Progenitor cell of endocrine pancreas (in vitro differentiated cells): ENCODE results near the gene RAPGEF4. TPM values are rescaled to one million over a fixed set of nuclear protein-coding genes. Genes with fewer than 3 reads are reported as not detected.

Experiments used
- DNase-seq: peaks from one replicate; pipeline ENCODE4 v3.0.0; 2021; ENCODE audit warnings: low spot score; ENCODE audit not compliant: unreplicated experiment
- H3K27ac Mint-ChIP-seq: 2 replicates; pipeline ENCODE4 v1.8.0; 2021; ENCODE audit warnings: mild to moderate bottlenecking, moderate library complexity, mixed read lengths
- H3K27me3 Mint-ChIP-seq: 2 replicates; pipeline ENCODE4 v1.8.0; 2021; ENCODE audit warnings: mixed read lengths
- H3K36me3 Mint-ChIP-seq: 2 replicates; pipeline ENCODE4 v1.8.0; 2022; ENCODE audit warnings: mixed read lengths; ENCODE audit not compliant: insufficient read depth
- H3K4me1 Mint-ChIP-seq: 2 replicates; pipeline ENCODE4 v1.8.0; 2021; ENCODE audit warnings: low read depth, mixed read lengths
- H3K4me3 Mint-ChIP-seq: 2 replicates; pipeline ENCODE4 v1.8.0; 2021; ENCODE audit warnings: low read depth, mild to moderate bottlenecking, moderate library complexity, mixed read lengths
- H3K9me3 Mint-ChIP-seq: 2 replicates; pipeline ENCODE4 v1.8.0; 2021; ENCODE audit warnings: low read depth, mixed read lengths
- long read RNA-seq: library from polyadenylated mRNA; unstranded; transcript quantifications from one replicate; pipeline ENCODE4 v2.0.0, GENCODE V29; 2020
- total RNA-seq: library from RNA; stranded (reverse); gene quantifications from 2 replicates; pipeline ENCODE4 v1.2.1, GENCODE V29; 2021
- TF ChIP-seq, protein P1 (sequence below): fragments of 200-600 bp; sonication (generic); IDR thresholded peaks from one replicate; pipeline ENCODE4 v1.5.0; 2021; ENCODE audit warnings: antibody characterized with exemption, mild to moderate bottlenecking; ENCODE audit not compliant: unreplicated experiment

RAPGEF4 gene
- 8.6 and 11.9 TPM in 2 replicates for total RNA-seq
- long read RNA-seq, partial matches to known transcripts: 4 of 10 reads
- long read RNA-seq, other reads (novel, unspliced or antisense): 4 of 10 reads

DNA sequence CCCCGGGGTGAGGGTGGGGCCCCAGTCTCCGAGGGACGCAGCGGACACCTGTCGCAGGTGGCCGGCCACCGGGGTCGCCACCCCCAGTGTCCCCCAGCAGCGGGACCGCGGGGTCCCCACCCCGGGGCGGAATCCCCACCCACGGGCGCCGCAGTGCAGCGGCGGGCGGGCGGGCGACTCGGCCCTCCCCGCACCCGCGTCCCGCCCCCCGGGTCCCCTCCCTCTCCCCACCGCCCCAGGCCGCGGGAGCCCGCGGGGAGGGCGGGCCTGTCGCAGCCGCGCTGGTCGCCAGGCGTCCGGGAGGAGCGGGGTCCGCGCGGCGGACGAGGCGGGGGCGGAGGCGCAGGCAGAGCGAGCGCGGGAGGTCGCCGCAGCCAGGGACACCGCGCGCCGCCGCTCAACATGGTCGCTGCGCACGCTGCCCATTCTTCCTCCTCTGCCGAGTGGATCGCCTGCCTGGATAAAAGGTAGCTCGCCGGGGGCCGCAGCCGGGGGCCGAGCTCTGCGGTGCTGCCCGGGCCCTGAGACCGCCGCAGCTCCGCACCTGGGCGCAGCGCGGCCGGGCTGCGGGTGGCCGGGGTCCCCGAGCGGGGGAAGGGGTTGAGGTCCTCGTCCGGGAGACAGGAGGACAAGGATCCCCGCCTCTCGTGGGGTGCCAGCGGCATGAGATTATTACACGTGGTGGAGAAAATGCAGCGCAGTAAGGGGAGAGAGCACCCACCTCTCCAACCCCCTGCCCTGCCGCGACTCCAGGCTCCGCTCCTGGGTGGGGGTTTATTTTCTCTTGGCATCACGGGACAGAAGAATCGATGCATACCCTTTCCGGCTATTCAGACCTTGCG is at the start of gene RAPGEF4:
Gene RAPGEF4, plus strand, starts transcription at position 264 of the 842 bp plus-strand sequence. Its CDS starts 139 bp downstream, at position 403.
- Mint-ChIP-seq H3K9me3 (no peaks in the 10 kb centered on the region), H3K27me3 (peaks cover 33% of the 10 kb centered on the region), H3K4me3 (peak within 1 kb of the TSS; percentile 86), H3K36me3 (no peaks in the 10 kb centered on the region), H3K4me1 (peaks cover 9% of the 10 kb centered on the region), H3K27ac (peak within 1 kb of the TSS; percentile 85)
- DNase-seq: peak; percentile 39
- TF ChIP-seq, protein P1, sequence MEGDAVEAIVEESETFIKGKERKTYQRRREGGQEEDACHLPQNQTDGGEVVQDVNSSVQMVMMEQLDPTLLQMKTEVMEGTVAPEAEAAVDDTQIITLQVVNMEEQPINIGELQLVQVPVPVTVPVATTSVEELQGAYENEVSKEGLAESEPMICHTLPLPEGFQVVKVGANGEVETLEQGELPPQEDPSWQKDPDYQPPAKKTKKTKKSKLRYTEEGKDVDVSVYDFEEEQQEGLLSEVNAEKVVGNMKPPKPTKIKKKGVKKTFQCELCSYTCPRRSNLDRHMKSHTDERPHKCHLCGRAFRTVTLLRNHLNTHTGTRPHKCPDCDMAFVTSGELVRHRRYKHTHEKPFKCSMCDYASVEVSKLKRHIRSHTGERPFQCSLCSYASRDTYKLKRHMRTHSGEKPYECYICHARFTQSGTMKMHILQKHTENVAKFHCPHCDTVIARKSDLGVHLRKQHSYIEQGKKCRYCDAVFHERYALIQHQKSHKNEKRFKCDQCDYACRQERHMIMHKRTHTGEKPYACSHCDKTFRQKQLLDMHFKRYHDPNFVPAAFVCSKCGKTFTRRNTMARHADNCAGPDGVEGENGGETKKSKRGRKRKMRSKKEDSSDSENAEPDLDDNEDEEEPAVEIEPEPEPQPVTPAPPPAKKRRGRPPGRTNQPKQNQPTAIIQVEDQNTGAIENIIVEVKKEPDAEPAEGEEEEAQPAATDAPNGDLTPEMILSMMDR: no peak

DNA sequence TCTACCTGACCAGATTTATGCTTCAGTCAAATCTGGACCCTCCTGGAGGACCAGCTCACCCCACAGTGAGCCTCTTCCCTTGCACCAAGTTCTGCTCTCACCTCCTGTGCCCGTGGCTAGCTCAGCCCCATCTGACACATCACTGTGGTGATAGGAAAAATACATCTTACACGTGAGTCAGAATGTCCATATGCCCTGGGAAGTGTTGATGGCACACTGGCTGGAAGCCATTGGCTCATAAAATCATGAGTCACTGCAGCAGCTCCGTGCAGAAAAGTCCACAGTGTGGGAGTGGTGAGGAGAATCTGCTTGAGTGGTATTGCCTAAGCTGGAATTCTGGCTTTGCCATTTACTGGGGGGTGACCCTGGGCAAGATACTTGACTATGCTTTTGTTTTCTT is 42.6 kb upstream of the RAPGEF4 start:
- no peaks in the 10 kb centered on the region for H3K36me3 Mint-ChIP-seq
- no peak overlapping the region for H3K4me3 Mint-ChIP-seq
- TF ChIP-seq, protein P1: no peak
- DNase-seq: no peak
- no peaks in the 10 kb centered on the region for H3K27me3 Mint-ChIP-seq
- no peak overlapping the region for H3K27ac Mint-ChIP-seq
- H3K4me1 Mint-ChIP-seq: no peaks in the 10 kb centered on the region
- peaks cover 6% of the 10 kb centered on the region for H3K9me3 Mint-ChIP-seq

DNA sequence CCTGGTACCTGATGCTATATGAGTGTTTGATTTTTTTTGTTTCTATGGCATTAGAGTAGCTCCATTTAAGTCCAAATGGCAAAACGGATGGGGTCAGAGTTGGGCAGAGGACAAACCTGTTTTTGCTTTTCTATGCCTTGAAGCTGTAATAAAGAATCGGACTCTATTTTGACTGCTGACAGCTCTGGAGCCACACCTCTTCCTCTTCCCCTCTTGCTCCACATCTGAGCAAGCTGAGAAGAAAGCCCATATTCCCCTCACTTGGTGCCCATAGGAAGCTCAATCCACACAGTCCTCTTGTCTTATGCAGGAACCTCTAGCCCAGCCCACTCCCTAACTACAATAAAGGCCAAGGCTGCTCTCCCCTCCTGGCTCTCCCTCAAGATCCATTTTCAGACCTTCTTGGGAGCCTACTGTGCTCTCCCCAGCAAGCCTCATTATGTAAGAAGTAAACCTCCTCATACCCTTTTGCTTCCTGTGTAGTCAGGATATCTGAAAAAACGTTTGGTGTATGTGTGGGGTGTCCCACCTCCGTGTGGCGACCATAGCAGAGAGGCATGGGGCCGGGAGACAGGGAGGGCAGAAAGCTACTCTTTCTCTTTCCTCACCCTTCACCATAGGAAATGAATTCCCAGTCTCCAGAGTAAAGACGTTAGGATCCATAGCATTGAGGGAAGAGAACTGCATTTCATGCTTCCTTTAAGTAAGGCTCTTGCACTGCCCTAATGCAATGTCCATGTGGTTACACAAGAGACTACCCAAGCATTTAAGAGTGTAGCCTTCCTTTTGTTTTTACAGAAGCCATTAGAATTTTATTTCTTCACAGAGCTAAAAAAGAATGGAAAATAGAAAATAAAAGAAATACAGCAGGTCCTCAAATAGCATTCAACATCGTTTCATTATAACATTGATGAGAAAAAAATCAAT is 41.9 kb upstream of the RAPGEF4 start:
- peaks cover 4% of the 10 kb centered on the region for H3K9me3 Mint-ChIP-seq
- H3K36me3 Mint-ChIP-seq: no peaks in the 10 kb centered on the region
- no peaks in the 10 kb centered on the region for H3K4me1 Mint-ChIP-seq
- H3K27me3 Mint-ChIP-seq: no peaks in the 10 kb centered on the region
- DNase-seq: no peak
- TF ChIP-seq, protein P1: no peak
- H3K27ac Mint-ChIP-seq: no peak overlapping the region
- H3K4me3 Mint-ChIP-seq: no peak overlapping the region

DNA sequence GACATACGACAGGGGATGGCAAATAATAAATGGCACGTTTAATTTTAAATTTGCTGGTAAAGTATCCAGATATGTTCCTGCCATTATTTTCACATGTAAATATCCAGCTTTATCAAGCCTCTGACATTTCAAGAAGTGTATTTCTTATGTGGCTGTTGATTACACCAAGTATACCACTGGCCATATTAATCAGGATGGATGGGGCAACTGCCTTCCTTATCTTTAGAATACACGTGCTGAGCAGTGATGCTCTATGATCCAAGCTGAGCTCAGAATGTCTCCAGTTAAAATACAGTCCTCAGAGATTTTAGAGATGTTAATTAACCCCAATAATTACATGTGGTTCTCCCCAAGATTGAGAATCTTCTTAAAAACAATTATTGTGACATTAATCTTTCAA is 38.3 kb upstream of the RAPGEF4 start:
- TF ChIP-seq, protein P1: no peak
- no peaks in the 10 kb centered on the region for H3K36me3 Mint-ChIP-seq
- H3K27me3 Mint-ChIP-seq: no peaks in the 10 kb centered on the region
- no peaks in the 10 kb centered on the region for H3K9me3 Mint-ChIP-seq
- H3K4me1 Mint-ChIP-seq: no peaks in the 10 kb centered on the region
- H3K4me3 Mint-ChIP-seq: no peak overlapping the region
- DNase-seq: no peak
- no peak overlapping the region for H3K27ac Mint-ChIP-seq
